HG03571 (cell line): ENCODE measurements around the gene DHODH.
"Not testable (repeated sequence)": the region's sequence is repeated elsewhere in the genome, so short reads cannot be mapped to it uniquely, and the experiment has no call there.

Experiments
- ATAC-seq: cut with Tn5 transposase; IDR thresholded peaks from one replicate; pipeline ENCODE4 v1.9.1; 2021; ENCODE audit not compliant: unreplicated experiment

Gene DHODH

DNA sequence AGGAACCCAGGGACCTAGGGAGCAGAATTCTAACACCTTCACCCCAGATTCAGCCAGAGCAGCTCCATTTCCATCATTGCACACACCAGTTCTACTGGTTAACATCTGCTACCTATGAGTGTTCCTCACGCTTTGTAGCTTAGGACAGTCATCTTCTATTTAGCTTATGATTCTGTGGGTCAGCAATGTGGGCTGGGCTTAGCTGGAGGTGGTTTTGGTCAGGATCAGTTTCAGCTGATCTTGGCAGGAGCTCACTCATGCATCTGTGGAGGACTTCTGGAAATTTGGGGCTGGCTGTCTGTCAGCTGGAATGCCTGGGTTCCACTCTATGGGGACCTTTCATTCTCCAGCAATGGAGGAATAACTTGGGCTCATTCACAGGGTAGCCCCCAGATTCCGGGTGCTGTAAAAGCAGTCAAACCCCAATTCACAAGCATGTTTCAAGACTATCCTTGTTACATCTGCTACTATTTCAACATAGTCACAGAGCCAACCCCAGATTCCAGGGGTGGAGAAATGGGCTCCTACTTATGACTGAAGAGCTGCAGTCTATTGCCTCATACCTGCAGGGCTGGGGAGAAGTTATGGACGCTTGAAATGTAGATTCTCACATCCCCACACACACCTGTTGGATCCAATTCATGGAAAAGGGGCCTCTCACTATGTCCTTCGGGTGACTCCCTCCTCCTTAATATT, 42.4 kb downstream of the DHODH start:
- ATAC-seq = no peak

DNA sequence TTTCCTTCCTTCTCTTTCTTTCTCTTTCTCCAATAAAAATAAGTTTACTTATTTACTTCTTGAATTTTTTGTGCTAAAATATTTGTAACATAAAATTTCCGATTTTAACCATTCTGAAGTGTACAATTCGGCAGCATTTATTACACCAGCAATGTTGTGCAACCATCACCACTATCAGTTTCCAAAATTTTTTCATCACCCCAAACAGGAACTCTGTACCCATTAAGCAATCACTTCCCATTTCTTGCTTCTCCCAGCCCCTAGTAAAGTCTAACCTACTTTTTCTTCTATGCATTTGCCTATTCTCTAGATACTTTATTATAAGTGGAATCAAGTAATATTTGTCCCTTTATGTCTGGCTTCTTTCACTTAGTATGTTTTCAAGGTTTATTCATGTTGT, 43.3 kb downstream of the DHODH start:
- no peak for ATAC-seq

DNA sequence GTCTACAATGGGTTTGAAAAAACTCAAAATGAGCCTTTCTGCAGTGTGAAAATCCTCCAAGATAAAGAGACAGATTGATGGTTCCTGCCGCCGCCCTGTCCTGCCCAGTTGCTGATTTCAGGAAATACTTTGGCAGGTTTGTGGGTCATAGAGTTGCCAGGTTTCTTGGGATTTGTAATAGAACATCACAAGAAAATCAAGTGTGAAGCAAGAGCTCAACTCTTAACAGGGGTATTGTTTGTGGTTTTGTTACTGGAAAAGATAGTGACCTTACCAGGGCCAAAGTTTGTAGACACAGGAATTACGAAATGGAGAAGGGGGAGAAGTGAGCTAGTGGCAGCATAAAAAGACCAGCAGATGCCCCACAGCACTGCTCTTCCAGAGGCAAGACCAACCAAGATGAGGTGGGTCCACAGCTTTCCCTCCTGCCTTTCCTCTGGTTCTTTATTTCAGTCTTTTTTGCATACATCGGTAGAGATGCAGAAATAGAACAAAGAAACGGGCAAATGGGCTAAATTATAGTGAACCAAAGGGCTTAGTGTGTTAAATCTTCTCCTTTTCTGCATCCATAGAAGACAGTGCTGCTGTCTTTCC, 45.8 kb downstream of the DHODH start, which contains the start of gene HP:
Gene HP (plus strand): TSS at position 252 of the 594 bp plus-strand sequence. CDS start 148 bp downstream, at position 400.
- ATAC-seq = not testable (repeated sequence)

DNA sequence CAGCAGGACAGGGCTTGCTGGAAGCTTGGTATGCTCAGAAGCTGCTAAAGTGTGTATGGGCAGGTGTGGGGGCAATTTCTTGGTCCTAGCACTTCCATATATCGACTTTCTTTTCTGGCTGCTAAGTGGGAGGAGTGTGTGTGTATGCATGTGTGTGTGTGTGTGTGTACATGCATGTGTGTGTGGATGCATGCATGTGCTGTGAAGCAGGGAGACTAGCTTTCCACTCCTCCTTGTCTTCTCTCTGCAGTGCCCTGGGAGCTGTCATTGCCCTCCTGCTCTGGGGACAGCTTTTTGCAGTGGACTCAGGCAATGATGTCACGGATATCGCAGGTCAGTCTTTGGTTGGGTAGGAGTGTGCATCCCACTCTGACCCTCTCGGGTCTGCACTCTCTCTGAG, 47.4 kb downstream of the DHODH start:
- no peak for ATAC-seq

DNA sequence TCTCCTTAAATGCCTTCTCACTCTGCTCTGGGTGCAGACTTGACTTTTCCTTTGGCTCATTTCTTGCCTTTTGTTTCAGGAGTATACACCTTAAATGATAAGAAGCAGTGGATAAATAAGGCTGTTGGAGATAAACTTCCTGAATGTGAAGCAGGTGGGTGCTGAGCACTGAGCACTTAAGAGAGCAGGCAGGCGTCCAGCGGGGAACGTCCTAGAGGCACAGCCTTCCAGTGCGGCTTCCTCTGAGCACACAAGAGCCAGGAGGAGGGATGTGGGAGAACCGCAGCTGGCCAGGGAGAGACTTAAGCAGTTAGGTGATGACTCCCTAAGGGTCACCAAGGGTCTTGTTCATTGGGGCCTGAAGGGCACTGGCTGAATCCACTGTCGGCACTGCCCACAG, 48.8 kb downstream of the DHODH start:
- ATAC-seq = not testable (repeated sequence)

DNA sequence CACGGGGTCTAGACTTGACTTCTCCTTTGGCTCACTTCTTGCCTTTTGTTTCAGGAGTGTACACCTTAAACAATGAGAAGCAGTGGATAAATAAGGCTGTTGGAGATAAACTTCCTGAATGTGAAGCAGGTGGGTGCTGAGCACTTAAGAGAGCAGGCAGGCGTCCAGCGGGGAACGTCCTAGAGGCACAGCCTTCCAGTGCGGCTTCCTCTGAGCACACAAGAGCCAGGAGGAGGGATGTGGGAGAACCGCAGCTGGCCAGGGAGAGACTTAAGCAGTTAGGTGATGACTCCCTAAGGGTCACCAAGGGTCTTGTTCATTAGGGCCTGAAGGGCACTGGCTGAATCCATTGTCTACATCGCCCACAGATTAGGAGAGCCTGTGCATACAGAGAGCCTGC, 50.5 kb downstream of the DHODH start:
- ATAC-seq = not testable (repeated sequence)

DNA sequence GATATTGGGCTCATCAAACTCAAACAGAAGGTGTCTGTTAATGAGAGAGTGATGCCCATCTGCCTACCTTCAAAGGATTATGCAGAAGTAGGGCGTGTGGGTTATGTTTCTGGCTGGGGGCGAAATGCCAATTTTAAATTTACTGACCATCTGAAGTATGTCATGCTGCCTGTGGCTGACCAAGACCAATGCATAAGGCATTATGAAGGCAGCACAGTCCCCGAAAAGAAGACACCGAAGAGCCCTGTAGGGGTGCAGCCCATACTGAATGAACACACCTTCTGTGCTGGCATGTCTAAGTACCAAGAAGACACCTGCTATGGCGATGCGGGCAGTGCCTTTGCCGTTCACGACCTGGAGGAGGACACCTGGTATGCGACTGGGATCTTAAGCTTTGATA, 51.9 kb downstream of the DHODH start:
- ATAC-seq = no peak

DNA sequence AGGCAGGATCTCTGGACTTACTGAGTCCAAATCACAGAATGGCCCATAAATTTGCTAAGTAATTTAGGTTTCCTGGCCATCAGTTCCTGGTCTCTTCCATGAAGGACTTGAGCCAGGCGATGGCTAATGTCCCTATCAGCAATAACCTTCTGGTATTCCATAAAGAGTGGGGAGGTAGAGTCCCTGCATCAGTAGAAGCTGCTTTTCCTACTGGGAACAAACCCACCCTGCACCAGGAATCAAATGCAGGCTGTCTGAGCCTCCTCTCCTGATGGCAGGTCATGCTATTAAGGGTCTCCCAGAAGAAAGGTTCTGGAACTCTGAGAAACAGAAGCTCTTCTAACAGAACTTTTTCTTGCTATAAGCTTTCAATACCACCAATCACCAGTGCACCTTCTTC, 53.0 kb downstream of the DHODH start:
- ATAC-seq = no peak

DNA sequence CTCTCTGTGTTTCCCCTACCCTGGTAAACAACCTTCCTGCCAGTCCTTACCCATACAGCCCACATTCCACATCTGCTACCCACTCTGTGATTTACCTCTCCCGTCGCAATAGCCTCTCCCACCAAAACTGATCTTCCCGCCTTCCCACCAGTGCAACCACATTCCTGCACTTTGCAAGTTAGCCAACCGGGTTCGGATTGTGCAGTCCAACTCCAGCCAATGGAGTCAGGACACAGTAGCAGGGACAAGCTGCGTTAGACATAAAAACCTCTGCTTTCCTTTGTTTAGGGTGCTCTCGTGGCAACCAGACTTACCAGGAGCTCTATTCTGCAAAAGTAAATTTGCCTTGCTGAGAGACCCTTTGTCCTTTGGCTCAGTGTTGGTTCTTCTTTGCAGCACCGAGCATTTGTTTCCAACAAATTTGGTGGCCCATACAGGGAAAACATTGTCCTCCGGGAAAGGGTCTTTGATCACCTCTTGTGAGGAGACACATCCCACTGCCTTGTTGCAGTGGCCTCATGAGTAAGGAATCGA, 55.9 kb downstream of the DHODH start:
- no peak for ATAC-seq

DNA sequence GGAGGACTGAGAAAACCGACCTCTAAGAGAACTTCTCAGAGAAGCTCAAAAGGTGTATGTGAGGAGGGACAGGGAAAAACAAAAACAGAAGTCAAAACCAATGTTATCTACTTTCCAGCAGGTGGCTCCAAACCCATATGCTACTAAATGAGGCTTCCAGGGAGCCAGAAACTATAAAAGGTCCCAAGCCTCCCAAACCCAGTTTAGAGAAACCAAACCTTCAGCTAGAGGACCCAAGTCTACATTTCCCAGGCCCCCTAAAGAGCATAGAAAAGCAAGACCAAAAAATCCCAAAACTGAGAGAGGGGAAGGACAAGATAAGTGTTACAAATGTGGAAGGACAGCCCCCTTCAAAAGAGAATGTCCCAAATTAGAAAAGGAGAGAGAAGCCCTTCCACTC, 58.2 kb downstream of the DHODH start:
- no peak for ATAC-seq

DNA sequence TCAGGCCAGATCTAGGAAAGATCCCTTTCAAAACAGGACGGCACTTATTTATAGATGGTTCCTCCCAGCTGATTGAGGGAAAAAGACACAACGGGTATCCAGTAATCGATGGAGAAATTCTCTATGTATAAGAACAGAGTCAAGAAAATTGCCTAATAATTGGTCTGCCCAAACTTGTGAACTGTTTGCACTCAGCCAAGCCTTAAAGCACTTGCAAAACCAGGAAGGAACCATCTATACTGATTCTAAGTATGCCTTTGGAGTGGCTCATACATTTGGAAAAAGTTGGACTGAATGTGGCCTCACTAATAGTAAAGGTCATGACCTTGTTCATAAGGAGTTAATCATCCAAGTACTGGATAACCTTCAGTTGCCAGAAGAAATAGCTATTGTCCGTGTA, 60.4 kb downstream of the DHODH start:
- ATAC-seq = no peak

DNA sequence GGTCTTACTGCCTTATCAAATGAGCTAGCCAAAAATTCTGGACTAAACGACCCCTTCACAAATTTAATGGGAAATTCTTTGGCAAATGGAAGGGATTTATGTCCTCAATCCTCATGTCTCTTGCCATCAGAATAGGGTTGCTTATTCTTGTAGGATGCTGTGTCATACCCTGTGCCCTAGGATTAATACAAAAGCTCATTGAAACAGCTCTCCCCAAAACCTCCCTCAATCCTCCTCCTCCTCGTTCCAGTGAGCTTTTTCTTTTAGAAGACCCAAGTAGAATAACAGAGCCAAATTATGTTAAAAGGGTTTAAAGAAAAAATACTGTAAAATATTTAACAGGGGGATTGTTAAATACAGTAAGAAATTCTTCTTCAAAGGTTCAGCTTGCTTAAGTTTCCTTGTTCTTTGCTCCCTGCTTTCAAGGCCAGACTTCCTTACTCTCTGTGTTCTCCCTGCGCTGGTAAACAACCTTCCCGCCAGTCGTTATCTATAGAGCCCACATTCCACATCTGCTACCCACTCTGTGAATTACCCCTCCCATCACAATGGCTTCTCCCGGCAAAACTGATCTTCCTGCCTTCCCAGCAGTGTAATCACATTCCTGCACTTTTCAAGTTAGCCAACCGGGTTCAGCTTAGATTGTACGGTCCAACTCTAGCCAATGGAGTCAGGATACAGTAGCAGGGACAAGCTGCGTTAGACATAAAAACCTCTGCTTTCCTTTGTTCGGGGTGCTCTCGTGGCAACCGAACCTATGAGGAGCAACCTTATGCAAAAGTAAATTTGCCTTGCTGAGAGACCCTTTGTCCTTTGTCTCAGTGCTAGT, 64.2 kb downstream of the DHODH start:
- no peak for ATAC-seq

DNA sequence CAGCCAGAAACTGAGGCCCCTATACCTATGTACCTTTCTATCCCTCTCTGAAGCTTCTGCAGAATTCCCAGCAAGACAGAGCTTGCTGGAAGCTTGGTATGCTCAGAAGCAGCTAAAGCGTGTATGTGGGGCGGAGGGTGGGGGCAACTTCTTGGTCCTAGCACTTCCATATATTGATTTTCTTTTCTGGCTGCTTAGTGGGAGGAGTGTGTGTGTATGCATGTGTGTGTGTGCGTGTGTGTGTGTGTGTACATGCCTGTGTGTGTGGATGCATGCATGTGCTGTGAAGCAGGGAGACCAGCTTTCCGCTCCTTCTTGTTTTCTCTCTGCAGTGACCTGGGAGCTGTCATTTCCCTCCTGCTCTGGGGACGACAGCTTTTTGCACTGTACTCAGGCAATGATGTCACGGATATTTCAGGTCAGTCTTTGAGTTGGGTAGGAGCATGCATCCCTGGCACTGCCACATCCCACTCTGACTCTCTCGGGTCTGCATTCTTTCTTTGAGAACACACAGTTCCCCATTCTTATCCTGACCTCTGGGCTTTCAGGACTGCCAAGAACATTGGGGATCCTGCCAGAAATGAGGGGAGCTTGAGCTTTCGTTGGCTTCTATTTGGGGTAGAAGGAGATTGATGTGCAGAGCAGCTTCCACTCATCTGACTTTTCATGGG, 65.2 kb downstream of the DHODH start:
- no peak for ATAC-seq

DNA sequence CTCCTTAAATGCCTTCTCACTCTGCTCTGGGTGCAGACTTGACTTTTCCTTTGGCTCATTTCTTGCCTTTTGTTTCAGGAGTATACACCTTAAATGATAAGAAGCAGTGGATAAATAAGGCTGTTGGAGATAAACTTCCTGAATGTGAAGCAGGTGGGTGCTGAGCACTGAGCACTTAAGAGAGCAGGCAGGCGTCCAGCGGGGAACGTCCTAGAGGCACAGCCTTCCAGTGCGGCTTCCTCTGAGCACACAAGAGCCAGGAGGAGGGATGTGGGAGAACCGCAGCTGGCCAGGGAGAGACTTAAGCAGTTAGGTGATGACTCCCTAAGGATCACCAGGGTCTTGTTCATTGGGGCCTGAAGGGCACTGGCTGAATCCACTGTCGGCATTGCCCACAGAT, 66.5 kb downstream of the DHODH start:
- ATAC-seq = not testable (repeated sequence)
